CD4-positive, CD25-positive, alpha-beta regulatory T cell (primary cell): ENCODE measurements around the gene TM4SF18. TPM values are rescaled to one million over a fixed set of nuclear protein-coding genes. Genes with fewer than 3 reads are reported as not detected.

Experiments used
- ATAC-seq, 2 donors: fragments of 150-1000 bp; cut with Tn5 transposase; one replicate each; pipeline ENCODE4 v1.10.0; 2021; ENCODE audit warnings: low read depth in 2 of 2, moderate number of reproducible peaks in 2 of 2, moderate library complexity in 1 of 2
- DNase-seq, 3 donors: peaks; one replicate each; pipeline versions ENCODE4 v3.0.0 to v3.0.0-alpha.2; 2012 to 2022; ENCODE audit warnings: mixed read lengths in 1 of 3
- H3K27ac ChIP-seq: one replicate; pipeline ENCODE4 v1.7.0; 2013; ENCODE audit warnings: mild to moderate bottlenecking, low read length; ENCODE audit not compliant: insufficient read depth, poor library complexity, severe bottlenecking
- H3K27me3 ChIP-seq: one replicate; pipeline ENCODE4 v1.7.0; 2013; ENCODE audit warnings: low read length; ENCODE audit not compliant: control insufficient read depth, insufficient read depth
- H3K36me3 ChIP-seq: one replicate; pipeline ENCODE4 v1.7.0; 2013; ENCODE audit warnings: mild to moderate bottlenecking, low read length, moderate library complexity; ENCODE audit not compliant: control insufficient read depth, insufficient read depth
- H3K4me1 ChIP-seq: 2 replicates; pipeline ENCODE4 v1.7.0; 2013; ENCODE audit warnings: mild to moderate bottlenecking, low read length; ENCODE audit not compliant: insufficient read depth, control insufficient read depth, poor library complexity, severe bottlenecking
- H3K4me3 ChIP-seq: one replicate; pipeline ENCODE4 v1.7.0; 2013; ENCODE audit warnings: low read depth, mild to moderate bottlenecking, low read length, moderate library complexity
- H3K9me3 ChIP-seq, 2 experiments: 1 replicate in 1 of 2; 2 replicates in 1 of 2; pipeline ENCODE4 v1.7.0; 2013; ENCODE audit warnings: low read length in 2 of 2, mild to moderate bottlenecking in 1 of 2, moderate library complexity in 1 of 2; ENCODE audit not compliant: control insufficient read depth in 2 of 2
- H3K27ac Mint-ChIP-seq, 3 donors: one replicate each; pipeline ENCODE4 v1.8.0; 2020 to 2022; ENCODE audit warnings: mild to moderate bottlenecking in 3 of 3, mixed read lengths in 3 of 3, moderate library complexity in 2 of 3
- H3K27me3 Mint-ChIP-seq: one replicate; pipeline ENCODE4 v1.8.0; 2022; ENCODE audit warnings: mild to moderate bottlenecking, mixed read lengths
- H3K36me3 Mint-ChIP-seq: one replicate; pipeline ENCODE4 v1.8.0; 2020; ENCODE audit warnings: mixed read lengths
- H3K4me1 Mint-ChIP-seq, 4 donors: one replicate each; pipeline ENCODE4 v1.8.0; 2020 to 2022; ENCODE audit warnings: mixed read lengths in 4 of 4, mild to moderate bottlenecking in 1 of 4
- H3K4me3 Mint-ChIP-seq, 4 donors: one replicate each; pipeline ENCODE4 v1.8.0; 2020 to 2022; ENCODE audit warnings: mild to moderate bottlenecking in 4 of 4, mixed read lengths in 4 of 4, moderate library complexity in 3 of 4
- H3K9me3 Mint-ChIP-seq, 7 donors: one replicate each; pipeline ENCODE4 v1.8.0; 2020 to 2022; ENCODE audit warnings: mixed read lengths in 7 of 7, mild to moderate bottlenecking in 3 of 7, moderate library complexity in 2 of 7
- polyA plus RNA-seq, 4 donors: library from polyadenylated mRNA; unstranded; fragments of 300-500 nt; fragmentation: Illumina TruSeq; gene quantifications; one replicate each; pipeline ENCODE4 v1.2.3, GENCODE V29; 2021
- total RNA-seq: library from RNA; stranded (reverse); gene quantifications from one replicate; pipeline ENCODE4 v1.2.3, GENCODE V29; 2022

Gene TM4SF18
- total and polyA plus RNA-seq, 5 donors from 2014 or later: not detected

GRCh38 chr3:149299938-149300801 lies 33.3 kb downstream of the TM4SF18 start:
- H3K9me3 ChIP-seq: no peaks in the 10 kb centered on the region
- Mint-ChIP-seq H3K27me3 (peaks cover 40% of the 10 kb centered on the region), H3K27ac (no peak overlapping the region), H3K4me3 (no peak overlapping the region), H3K9me3 (peaks cover 0 to 6% (median 0%) of the 10 kb centered on the region in 7 donors), H3K36me3 (no peaks in the 10 kb centered on the region), H3K4me1 (no peaks in the 10 kb centered on the region)
- H3K27me3 ChIP-seq: peaks cover 4% of the 10 kb centered on the region
- H3K4me1 ChIP-seq: no peaks in the 10 kb centered on the region
- no peak overlapping the region for H3K4me3 ChIP-seq
- ATAC-seq (no peak), DNase-seq (no peak)
- no peaks in the 10 kb centered on the region for H3K36me3 ChIP-seq
- no peak overlapping the region for H3K27ac ChIP-seq

GRCh38 chr3:149296972-149297371 lies 36.5 kb downstream of the TM4SF18 start:
- Mint-ChIP-seq H3K27ac (peak overlapping the region in 1 of 3 donors; percentile 10), H3K27me3 (peaks cover 34% of the 10 kb centered on the region), H3K9me3 (peaks cover 0 to 3% (median 0%) of the 10 kb centered on the region in 7 donors), H3K36me3 (no peaks in the 10 kb centered on the region), H3K4me3 (no peak overlapping the region), H3K4me1 (no peaks in the 10 kb centered on the region)
- no peaks in the 10 kb centered on the region for H3K4me1 ChIP-seq
- no peak overlapping the region for H3K4me3 ChIP-seq
- ATAC-seq: no peak
- H3K9me3 ChIP-seq: no peaks in the 10 kb centered on the region
- H3K27me3 ChIP-seq: peaks cover 2% of the 10 kb centered on the region
- DNase-seq: no peak
- no peak overlapping the region for H3K27ac ChIP-seq
- no peaks in the 10 kb centered on the region for H3K36me3 ChIP-seq

GRCh38 chr3:149292666-149293065 lies 40.8 kb downstream of the TM4SF18 start:
- no peak overlapping the region for H3K27ac ChIP-seq
- Mint-ChIP-seq H3K27ac (no peak overlapping the region), H3K36me3 (no peaks in the 10 kb centered on the region), H3K9me3 (no peaks in the 10 kb centered on the region), H3K4me3 (no peak overlapping the region), H3K4me1 (no peaks in the 10 kb centered on the region), H3K27me3 (peaks cover 26% of the 10 kb centered on the region)
- H3K4me3 ChIP-seq: no peak overlapping the region
- no peak for ATAC-seq
- no peaks in the 10 kb centered on the region for H3K36me3 ChIP-seq
- H3K27me3 ChIP-seq: peaks cover 2% of the 10 kb centered on the region
- DNase-seq: no peak
- no peaks in the 10 kb centered on the region for H3K4me1 ChIP-seq
- H3K9me3 ChIP-seq: no peaks in the 10 kb centered on the region

- peaks cover 0 to 2% (median 0%) of the 10 kb centered on the region in 4 donors for H3K4me1 Mint-ChIP-seq
- DNase-seq: peak in 1 of 3 donors; percentile 36
- H3K27ac Mint-ChIP-seq: no peak overlapping the region
- H3K4me3 ChIP-seq: no peak overlapping the region
- H3K36me3 ChIP-seq: no peaks in the 10 kb centered on the region
- peaks cover 16% of the 10 kb centered on the region for H3K27me3 Mint-ChIP-seq
- H3K27me3 ChIP-seq: no peaks in the 10 kb centered on the region
- no peaks in the 10 kb centered on the region for H3K4me1 ChIP-seq
- no peaks in the 10 kb centered on the region for H3K36me3 Mint-ChIP-seq
- no peaks in the 10 kb centered on the region for H3K9me3 Mint-ChIP-seq
- no peak for ATAC-seq
- H3K4me3 Mint-ChIP-seq: no peak overlapping the region
- no peak overlapping the region for H3K27ac ChIP-seq
- H3K9me3 ChIP-seq: no peaks in the 10 kb centered on the region
Measured at GRCh38 chr3:149291178-149291577, 42.3 kb downstream of the TM4SF18 start.

GRCh38 chr3:149288655-149289054 lies 44.8 kb downstream of the TM4SF18 start:
- Mint-ChIP-seq H3K27ac (peak overlapping the region in 1 of 3 donors; percentile 12), H3K27me3 (no peaks in the 10 kb centered on the region), H3K9me3 (no peaks in the 10 kb centered on the region), H3K4me3 (no peak overlapping the region), H3K36me3 (no peaks in the 10 kb centered on the region), H3K4me1 (peaks cover 0 to 2% (median 0%) of the 10 kb centered on the region in 4 donors)
- Histone ChIP-seq H3K27me3 (no peaks in the 10 kb centered on the region), H3K27ac (no peak overlapping the region), H3K4me1 (no peaks in the 10 kb centered on the region), H3K36me3 (no peaks in the 10 kb centered on the region), H3K4me3 (no peak overlapping the region), H3K9me3 (no peaks in the 10 kb centered on the region)
- DNase-seq (no peak), ATAC-seq (no peak)

GRCh38 chr3:149284034-149284433 lies 49.4 kb downstream of the TM4SF18 start:
- H3K9me3 ChIP-seq: no peaks in the 10 kb centered on the region
- Mint-ChIP-seq H3K36me3 (no peaks in the 10 kb centered on the region), H3K27me3 (no peaks in the 10 kb centered on the region), H3K27ac (no peak overlapping the region), H3K9me3 (no peaks in the 10 kb centered on the region), H3K4me1 (peaks cover 0 to 2% (median 0%) of the 10 kb centered on the region in 4 donors), H3K4me3 (no peak overlapping the region)
- H3K36me3 ChIP-seq: no peaks in the 10 kb centered on the region
- H3K4me1 ChIP-seq: no peaks in the 10 kb centered on the region
- no peak overlapping the region for H3K4me3 ChIP-seq
- H3K27ac ChIP-seq: no peak overlapping the region
- DNase-seq (no peak), ATAC-seq (no peak)
- H3K27me3 ChIP-seq: no peaks in the 10 kb centered on the region

GRCh38 chr3:149283401-149283800 lies 50.0 kb downstream of the TM4SF18 start:
- H3K27ac Mint-ChIP-seq: no peak overlapping the region
- H3K9me3 Mint-ChIP-seq: no peaks in the 10 kb centered on the region
- no peak overlapping the region for H3K4me3 Mint-ChIP-seq

GRCh38 chr3:149282836-149283235 lies 50.6 kb downstream of the TM4SF18 start:
- H3K27me3 Mint-ChIP-seq: no peaks in the 10 kb centered on the region

More at GRCh38 chr3:149283401-149283800, 50.0 kb downstream of the TM4SF18 start:
- ATAC-seq (no peak), DNase-seq (no peak)
- Mint-ChIP-seq H3K27me3 (no peaks in the 10 kb centered on the region), H3K36me3 (no peaks in the 10 kb centered on the region), H3K4me1 (peaks cover 0 to 2% (median 0%) of the 10 kb centered on the region in 4 donors)
- no peaks in the 10 kb centered on the region for H3K36me3 ChIP-seq
- H3K4me1 ChIP-seq: no peaks in the 10 kb centered on the region
- no peaks in the 10 kb centered on the region for H3K27me3 ChIP-seq
- no peak overlapping the region for H3K27ac ChIP-seq
- no peaks in the 10 kb centered on the region for H3K9me3 ChIP-seq
- no peak overlapping the region for H3K4me3 ChIP-seq

More at GRCh38 chr3:149282836-149283235, 50.6 kb downstream of the TM4SF18 start:
- DNase-seq (no peak), ATAC-seq (no peak)
- H3K9me3 ChIP-seq: no peaks in the 10 kb centered on the region
- peaks cover 4% of the 10 kb centered on the region for H3K4me1 ChIP-seq
- H3K4me1 Mint-ChIP-seq: peaks cover under 1 to 3% (median 1%) of the 10 kb centered on the region in 4 donors
- no peaks in the 10 kb centered on the region for H3K27me3 ChIP-seq
- H3K27ac ChIP-seq: no peak overlapping the region
- no peak overlapping the region for H3K27ac Mint-ChIP-seq
- H3K4me3 ChIP-seq: no peak overlapping the region
- H3K4me3 Mint-ChIP-seq: no peak overlapping the region
- no peaks in the 10 kb centered on the region for H3K36me3 ChIP-seq
- H3K9me3 Mint-ChIP-seq: no peaks in the 10 kb centered on the region
- no peaks in the 10 kb centered on the region for H3K36me3 Mint-ChIP-seq
